Tongue (tissue), 2 donors: ENCODE measurements around the gene THSD7A. TPM values are rescaled to one million over a fixed set of nuclear protein-coding genes. Genes with fewer than 3 reads are reported as not detected.

Source experiments
- DNase-seq: peaks from one replicate; pipeline ENCODE4 v3.0.0-alpha.2; 2015
- total RNA-seq: library from RNA; depleted of rRNA; stranded (reverse); fragments of >200 nt; gene quantifications from one replicate; pipeline ENCODE4 v1.2.3, GENCODE V29; 2014

THSD7A gene
- total RNA-seq, 1 donor from 2014 or later = 10.6 TPM

DNA sequence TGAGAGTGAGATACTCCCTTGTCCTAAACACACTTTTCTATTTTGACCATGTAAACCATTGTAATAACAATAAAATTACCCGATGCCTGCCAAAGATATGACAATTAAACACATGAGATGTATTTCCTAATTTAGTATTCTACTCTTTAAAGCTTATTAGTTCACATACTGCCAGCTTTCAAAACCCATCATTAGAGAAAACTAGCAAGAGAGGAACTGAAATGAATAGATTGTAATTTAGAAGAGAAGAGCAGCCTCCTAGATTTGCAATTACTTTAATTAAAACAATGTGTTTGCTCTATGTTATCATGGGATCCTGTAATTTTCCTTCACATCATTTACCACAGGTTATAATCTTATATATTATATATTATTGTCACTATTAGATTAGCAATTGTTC is 428.2 kb downstream of the THSD7A start:
- DNase-seq = no peak

DNA sequence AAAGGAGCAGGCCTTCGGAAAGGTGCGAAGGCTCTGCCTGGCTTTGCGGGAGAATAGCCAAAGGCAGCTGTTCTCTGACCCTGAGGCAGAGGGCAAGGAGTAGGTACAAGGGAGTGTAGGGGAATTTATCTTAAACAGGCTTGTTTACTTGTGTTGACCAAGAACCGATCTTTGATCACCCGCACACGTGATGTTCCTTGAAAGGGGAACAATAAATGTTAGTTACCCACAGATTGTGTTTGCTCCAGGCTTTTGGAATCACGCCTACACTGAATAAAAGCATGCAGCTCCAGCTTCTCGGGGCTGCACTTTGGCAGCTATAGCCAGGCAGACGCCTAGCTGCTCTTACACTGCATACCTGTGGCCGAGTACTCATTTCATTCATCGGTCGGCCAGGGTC is 437.6 kb downstream of the THSD7A start:
- no peak for DNase-seq

DNA sequence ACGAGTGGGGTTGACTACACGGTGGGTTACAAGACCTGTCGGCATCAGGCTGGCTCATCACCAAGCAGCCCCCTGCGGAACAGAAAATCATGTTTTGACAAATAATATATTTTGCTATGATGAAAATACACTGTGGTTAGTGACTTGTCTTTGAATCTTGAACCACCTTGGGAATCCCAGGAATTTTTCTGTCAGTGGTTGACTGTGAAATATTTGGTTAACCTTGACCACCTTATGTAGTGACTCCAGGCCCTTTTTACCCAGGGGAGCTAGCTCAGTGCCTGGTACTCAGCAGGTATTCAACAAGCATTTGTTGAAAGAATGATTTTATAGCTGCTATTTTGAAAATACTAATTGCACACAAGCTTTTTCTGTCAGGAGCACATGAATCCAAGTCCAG is 452.4 kb downstream of the THSD7A start:
- DNase-seq = no peak

DNA sequence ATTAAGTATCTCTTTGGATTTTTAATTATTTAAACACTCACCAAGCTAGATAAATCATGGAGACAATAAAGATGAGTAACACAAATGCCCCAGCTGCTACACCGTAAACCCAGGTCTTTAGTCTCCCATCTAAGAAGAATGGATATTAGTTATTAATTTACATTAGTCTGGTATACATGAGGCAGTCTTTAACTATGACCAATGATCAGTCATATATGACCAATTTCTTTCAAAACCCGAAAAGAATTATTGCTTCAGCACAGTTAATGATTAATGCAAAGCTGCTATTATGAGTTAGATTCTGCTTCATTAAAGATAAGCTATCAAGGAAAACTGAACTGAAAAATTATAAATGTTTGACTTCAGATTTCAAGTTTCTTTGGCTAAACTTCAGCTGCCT is 455.5 kb downstream of the THSD7A start:
- no peak for DNase-seq

DNA sequence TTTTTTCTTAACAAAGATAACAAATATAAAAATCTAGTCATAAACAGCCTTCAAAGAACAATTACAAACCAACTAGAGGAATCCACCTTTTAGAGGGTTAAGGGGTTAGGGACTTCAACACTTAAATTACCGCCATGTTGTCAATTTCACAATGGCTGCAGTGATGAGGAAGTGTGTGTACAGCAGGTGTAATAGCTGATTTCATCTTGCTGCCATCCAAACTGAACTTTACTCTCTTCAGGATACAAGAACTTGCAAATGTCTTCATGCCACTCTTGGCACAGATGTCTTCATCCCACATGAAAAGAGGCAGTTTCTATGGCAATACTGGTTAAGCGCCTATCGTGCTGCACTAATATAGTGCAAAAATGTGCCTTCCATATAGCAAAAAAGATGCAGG is 457.4 kb downstream of the THSD7A start:
- no peak for DNase-seq

DNA sequence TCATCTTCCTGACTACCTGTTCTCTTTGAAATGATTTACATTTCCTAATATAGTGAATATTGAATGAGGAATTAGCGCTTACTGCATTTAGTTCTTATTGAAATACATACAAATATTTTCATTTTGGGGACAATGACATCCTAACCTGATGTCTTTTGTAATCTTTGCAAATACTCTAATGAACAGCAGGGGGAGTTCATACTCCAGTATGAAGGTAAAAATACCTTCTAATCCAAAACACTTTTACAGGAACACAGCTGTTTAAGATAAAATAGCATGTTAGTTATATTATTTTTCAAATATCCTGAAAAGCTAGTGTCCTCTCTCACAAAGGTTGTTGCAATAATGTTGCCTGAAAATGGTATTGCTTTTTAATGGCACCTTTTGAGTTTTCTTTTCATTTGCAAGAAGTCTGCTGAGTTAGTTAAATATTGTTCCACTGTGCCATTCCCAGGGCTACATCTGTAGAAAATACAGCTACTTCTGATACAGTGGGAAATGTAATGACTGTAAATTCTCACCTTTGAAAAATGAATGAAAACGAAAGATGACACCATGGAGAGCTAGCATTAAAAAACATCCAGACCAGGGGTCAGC is 458.4 kb downstream of the THSD7A start:
- peak; percentile 4 for DNase-seq

DNA sequence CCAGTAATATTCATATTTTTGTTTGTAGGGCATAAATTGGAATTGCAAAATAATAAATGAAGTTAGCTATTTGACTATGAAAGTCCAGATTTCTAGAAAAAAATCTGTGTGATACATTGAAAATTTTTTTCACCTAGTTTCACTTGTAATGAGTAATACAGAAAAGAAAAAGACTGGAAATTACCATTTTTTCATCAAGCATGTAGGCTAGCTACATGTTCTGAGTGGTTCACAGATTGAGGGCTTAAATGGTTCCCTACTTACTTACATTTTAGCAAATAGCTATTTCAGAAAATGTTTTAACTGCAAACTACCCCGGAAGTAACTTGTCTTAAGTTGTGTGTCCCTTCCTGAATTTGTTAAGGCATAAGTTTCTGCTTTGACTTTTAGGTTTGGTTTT is 462.3 kb downstream of the THSD7A start:
- DNase-seq = no peak

DNA sequence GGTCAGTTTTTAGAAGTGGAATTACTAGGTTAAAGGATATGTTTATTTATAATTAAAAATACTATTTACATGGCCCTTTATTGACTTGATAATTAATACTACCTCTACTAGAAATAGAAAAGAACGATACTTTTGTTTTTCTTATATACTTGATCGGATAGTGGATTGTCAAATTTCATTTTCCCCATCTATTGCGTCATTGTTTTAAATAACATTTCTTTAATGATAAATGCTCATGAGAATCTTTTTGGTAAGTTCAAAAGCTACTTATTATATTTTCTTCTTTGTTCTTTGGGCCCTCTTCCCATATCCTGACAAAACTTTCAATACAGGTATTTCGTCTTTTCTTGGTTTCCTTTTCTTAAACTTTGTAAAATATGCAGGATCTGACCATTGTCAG is 465.9 kb downstream of the THSD7A start:
- DNase-seq = no peak

DNA sequence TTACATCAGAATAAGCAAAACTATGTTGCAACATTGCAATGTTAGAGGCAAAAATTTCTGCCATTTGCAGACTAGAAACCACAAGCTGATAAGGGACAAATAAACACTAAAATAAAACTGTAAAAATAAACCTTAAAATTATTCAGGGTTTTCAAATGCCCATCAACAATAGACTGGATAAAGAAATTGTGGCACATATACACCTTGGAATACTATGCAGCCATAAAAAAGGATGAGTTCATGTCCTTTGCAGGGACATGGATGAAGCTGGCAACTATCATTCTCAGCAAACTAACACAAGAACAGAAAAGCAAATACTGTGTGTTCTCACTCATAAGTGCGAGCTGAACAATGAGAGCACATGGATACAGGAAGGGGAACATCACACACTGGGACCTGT is 473.4 kb downstream of the THSD7A start:
- no peak for DNase-seq

DNA sequence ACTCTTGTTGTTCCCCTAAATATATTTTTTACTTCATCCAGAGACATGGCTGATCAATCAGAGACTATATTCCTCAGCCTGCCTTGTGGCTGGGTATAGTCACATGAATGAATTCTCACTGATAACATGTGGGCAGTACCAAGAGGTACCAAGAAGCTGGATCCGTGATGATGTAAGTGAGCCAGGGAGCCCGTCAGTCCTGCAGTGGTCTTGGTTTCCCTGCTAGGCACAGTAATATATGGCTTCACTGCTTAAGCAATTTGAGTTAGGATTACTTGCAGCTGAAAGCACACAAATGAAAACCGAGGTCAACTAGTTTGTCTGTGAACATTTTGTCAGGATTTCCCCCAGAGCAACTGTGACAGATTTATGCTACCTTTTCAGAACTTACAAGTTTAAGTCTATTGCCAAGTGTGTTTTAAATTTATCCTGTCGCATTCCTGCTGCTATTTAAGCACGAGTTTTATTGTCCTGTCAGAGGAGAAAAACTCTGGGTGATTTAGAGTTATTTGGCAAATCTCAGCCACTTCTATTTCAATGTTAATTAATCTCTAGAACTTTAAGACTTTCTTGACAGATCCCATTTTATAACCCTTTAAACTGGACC is 476.5 kb downstream of the THSD7A start:
- no peak for DNase-seq

DNA sequence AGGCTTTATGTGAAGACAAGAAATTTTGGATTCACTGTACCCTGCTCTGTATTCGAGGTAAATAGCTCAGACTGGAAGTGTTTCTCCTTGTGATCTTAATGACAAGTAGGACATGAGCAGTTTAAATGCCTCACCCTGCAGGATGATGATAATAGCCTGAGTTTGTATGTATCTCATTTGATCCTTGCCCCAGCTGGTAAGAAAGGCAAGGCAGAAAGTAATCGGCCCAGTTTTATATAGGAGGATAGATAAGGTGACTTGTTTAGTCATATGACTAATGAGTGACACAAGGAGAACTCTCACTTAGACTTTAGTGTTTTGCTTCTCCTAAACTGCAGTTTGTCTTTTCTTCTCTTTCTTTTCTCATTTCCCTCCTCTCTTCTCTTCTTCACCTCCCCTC is 485.7 kb downstream of the THSD7A start:
- DNase-seq = no peak

DNA sequence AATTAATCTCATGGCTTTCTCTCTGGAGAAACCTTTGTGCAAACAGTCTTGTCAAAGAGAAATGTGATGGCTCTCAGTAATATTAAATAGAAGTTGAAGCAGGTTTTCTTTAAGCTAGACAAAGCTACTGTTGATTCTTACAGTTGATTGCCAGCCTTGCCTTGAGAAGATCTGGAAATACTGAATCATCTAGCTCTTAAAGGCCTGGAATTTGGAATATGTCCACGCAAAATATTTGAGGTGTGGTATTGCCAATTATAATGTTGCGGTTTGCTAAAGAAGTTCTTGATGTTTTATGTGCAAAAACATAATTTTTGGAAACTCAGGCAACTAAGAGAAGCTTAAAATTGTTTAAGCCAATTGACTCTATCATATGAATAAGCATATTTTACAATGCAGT is 486.4 kb downstream of the THSD7A start:
- no peak for DNase-seq

DNA sequence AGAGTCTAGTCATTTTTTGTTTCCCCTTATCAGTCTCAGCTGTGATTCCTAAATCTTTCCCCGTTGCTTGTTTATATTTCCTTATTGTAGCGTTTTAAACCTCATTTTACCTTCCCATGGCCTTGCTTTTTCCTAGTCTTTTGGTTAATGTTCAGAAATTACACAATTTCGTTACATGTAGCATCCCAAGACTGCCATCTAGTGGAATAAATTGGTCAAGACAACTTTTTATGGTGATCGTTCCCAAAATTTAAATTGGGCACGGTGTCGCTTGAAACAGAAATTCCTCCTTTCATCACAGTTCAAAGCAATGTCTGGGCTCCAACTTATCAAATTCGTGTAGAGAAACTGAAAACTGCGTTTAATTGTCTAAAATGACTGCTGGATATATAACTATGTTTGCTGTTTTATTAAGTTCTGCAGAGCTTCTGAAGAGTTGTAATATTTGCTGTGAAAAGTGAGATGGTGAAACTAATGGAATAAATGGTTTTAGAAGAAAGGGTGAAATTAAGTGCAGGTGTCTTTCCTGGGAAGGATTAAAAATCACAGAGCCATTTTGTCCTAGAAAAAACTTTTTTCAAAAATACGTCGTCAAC is 488.1 kb downstream of the THSD7A start:
- peak; percentile 81 for DNase-seq

DNA sequence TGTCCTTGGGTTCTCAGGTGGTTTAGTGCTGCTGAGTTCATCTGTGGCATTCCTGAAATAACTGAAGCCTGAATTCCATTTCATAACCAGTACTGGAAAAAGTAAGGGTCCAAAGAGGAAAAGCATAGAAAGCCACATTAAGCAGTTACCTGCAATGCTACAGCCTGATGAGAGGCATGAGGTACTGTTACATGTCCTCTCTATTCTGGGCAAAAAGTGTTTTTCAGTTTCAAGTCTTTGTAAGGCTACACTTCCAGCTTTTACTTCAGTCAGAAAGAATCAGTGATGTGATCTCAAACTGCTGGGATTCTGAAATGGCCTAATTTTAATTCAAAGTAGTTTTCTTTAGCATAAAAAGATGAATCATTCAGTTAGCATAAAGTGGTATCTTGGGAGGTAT is 488.9 kb downstream of the THSD7A start:
- DNase-seq = no peak

DNA sequence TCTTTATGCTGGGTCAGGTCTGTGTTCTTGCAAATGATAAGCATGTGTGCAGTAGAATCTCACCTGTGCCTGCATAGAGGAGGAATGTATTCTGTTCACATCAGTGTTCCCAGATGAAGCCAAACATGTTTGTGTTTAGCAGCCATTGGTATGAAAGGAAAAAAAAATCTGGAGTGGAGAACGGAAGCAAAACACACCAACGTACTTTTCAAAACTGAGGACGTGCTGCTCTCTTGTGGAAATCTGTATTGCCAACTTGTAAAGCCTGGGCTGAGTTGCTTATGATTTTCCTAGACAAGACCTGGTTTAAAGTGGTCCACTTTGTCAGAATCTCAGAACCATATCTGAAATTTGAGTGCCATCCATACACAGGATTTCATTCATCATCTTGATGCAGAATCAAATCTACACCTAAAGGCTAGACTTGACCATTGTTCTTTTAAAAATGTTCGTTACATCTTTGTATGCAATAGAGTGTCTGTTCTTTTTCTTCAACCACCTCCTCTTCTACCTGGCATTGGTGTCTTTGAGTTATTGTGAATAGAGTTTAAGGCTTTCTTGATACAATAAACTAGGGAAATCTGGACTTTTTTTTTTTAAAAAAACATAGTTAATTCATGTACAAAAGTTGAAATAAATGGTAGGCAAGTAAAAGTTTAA is 490.6 kb downstream of the THSD7A start:
- peak; percentile 58 for DNase-seq

DNA sequence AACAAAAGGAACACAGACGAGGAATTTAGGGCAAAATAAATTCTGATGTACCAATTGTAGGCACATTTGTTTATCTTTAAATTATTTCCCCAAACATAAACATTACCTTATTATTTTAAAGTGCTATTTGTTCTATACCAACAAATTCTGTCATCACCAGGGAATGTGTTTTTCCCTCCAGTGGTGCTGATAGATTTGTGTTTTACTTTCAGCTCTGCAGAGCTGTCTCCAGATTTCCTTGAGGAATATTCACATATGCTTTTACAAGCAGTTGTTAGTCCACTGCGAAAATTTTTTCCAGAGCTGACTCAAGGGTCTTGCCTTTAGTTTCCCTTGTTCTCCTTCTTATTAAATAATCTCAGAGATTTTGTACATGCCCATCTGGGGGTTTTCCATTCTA is 495.6 kb downstream of the THSD7A start:
- no peak for DNase-seq

DNA sequence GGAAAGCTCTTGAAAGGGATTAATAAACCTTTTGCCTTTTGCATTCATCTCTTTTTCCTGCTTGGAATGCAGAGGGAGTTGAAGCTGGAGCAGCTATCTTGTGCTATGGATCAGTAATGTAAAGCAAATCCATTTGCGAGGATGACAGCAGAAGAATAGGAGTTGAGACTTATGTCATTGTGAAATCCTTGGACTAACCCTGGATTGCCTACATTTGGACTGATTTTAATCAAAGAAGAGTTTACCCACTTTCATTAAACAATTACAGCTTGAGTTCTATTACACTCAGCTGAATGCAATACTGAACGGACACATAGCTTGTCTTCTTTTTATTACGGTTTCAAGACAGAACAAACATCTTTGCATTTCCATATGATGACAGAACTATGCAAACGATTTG is 496.1 kb downstream of the THSD7A start:
- DNase-seq = no peak

DNA sequence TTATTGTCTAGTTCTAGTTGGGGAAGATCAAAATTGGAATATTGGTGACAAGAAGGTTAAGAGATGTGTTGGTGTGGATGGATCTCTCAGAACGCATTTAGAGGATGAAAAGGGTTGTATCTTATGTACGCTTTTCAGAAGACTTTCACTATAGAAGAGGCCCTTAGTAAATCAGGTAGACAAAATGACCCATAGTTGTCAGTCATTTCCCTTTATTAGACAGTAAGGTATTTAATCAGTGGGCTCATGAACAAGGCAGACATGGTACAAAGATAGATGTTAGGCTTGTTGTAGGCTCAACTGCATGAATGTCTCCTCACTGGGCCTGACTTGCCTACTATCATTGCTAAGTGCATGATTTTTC is 499.2 kb downstream of the THSD7A start:
- DNase-seq = no peak

DNA sequence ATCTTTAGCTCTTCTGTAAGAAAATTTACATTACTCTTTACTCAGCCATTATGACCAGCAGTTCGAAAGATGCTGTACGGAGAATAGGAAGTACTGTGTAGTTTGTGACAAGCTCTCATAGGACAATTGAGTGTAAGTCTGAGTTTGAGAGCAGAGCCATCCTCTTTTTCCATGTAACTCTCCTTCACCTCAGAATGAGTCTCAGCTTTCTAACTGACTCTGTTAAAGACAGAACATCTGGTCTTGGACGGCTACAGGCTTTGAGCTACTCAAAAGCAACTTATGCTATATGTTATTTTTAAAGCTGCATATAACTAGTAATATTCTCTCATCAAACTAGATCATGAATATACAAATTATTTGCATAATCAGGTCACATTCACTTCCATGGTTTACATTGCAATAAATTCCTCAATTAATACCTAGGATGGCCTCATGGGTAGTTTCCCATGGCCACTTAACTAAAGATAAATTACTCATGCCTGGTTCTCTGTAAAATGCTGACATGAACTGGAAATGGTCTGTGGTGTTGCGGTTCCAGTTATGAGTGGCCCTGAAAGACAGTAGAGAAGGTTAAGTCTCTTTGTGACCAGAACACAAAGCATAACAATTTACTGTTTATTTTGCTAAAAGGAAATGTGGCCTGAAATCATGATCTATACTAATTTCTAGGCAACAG is 499.7 kb downstream of the THSD7A start:
- DNase-seq = no peak

DNA sequence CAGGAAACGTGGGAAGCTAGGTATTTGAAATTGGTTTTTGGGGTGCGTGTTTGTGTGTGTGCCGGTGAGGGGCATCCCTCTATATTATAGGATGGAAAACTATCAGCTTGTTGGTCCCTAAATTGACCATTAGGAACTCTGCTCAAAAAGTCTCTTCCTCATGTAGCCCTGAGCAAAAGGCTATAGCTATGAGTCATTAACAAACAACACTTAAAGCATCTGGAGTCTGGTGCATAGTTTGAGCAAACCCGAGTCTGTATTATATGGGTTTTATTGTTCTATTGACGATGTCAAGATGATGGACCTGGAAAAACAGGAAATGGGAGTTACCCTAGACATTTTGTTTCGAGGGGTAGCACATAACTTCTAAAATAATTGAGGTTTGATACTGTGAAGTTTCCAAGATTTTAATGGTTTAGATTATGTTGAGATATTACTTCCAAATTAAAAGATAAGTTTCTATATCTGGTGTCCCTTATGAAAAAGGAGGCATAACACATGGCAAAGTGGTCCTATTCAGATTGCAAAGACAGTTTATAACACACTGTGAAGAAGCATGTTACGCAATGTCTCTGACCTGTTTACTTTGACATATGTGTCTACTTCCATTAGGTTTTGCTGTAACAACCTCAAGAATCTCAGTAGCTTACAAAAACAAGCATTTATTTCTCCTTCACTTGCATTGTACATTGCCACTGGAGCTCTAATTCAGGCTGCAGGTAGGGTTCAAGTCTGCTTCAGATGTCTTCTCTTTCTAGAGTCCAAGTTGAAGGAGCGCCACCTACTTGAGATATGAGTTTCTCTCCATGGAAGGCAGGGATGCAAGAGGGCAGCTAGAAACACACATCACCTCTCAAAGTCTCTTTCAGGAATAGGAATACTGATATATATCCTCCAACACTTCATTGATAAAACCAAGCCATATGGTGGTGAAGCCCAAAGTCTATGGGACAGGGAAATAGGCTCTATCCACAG is 500.6 kb downstream of the THSD7A start:
- no peak for DNase-seq

DNA sequence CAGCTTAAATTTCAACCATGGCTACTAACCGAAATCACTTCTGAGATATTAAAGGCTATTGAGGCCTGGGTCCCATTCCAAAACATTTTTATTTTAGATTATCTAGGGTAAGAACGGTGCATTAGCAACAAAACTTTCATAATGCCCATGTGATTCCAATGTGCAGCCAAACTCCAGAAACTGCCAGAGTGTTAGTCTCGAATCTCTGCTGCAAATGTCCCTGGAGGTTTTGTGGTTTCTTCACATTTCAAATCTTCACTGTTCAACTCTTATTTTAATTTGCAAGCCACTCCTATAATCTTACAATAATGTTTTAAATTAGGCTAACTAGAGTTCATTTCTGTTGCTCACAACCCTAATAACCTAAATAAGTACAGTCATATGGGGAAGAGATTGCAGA is 501.3 kb downstream of the THSD7A start:
- DNase-seq = no peak

DNA sequence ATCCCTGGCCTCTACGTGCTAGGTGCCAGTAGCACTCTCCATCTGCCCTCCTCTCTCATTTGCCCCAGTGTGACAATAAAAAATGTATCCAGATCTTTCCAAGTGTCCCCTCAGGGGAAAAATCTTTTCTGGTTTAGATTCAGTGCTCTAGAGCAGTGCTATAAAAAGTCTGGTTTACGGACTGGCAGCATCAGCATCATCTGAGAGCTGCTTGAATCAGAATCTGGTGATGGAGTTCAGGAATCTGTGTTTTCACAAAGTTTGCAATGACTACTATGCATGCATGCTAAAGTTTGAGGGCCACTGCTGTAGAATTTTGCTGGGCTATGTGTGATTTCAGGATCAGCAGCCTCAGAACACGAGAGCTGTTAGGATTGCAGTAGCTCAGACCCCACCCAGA is 501.8 kb downstream of the THSD7A start:
- DNase-seq = no peak
